OCI-LY1 (cell line): ENCODE data around the gene RNF11.

ENCODE experiments used
- H2AFZ ChIP-seq: fragments of 200-600 bp; sonication (generic), shearing (Covaris generic); 2 replicates; pipeline ENCODE4 v1.6.0; 2014; ENCODE audit warnings: antibody characterized with exemption, mild to moderate bottlenecking, low read length
- H3F3A ChIP-seq: fragments of 200-600 bp; sonication (generic), shearing (Covaris generic); 2 replicates; pipeline ENCODE4 v1.6.0; 2014; ENCODE audit warnings: mild to moderate bottlenecking, antibody characterized with exemption, low read length, moderate library complexity; ENCODE audit not compliant: insufficient read depth
- H3K27ac ChIP-seq: fragments of 200-600 bp; sonication (generic); 2 replicates; pipeline ENCODE4 v1.5.1; 2014; ENCODE audit warnings: low read length, mixed run types, mild to moderate bottlenecking, low read depth; ENCODE audit not compliant: poor library complexity, severe bottlenecking
- H3K27me3 ChIP-seq: fragments of 200-600 bp; sonication (generic); 2 replicates; pipeline ENCODE4 v1.6.0; 2014; ENCODE audit warnings: antibody characterized with exemption, mild to moderate bottlenecking, low read length, moderate library complexity; ENCODE audit not compliant: insufficient read depth
- H3K36me3 ChIP-seq: fragments of 200-600 bp; sonication (generic); 2 replicates; pipeline ENCODE4 v1.6.1; 2014; ENCODE audit warnings: mild to moderate bottlenecking, antibody characterized with exemption, low read length, moderate library complexity, mixed read lengths; ENCODE audit not compliant: insufficient read depth
- H3K4me1 ChIP-seq: fragments of 200-600 bp; sonication (generic); 2 replicates; pipeline ENCODE4 v1.5.1; 2014; ENCODE audit warnings: mild to moderate bottlenecking, low read length, moderate library complexity; ENCODE audit not compliant: insufficient read depth, severe bottlenecking
- H3K4me2 ChIP-seq: fragments of 200-600 bp; sonication (generic), shearing (Covaris generic); 2 replicates; pipeline ENCODE4 v1.6.1; 2014; ENCODE audit warnings: low read length
- H3K4me3 ChIP-seq: fragments of 200-600 bp; sonication (generic); 2 replicates; pipeline ENCODE4 v1.5.1; 2014; ENCODE audit warnings: low read length, low read depth, mild to moderate bottlenecking, mixed read lengths; ENCODE audit not compliant: poor library complexity, severe bottlenecking
- H3K79me2 ChIP-seq: fragments of 200-600 bp; shearing (Covaris generic); 2 replicates; pipeline ENCODE4 v1.6.1; 2016; ENCODE audit warnings: mixed run types, low read length, mixed read lengths; ENCODE audit not compliant: insufficient read depth
- H3K9ac ChIP-seq: fragments of 200-600 bp; sonication (generic), shearing (Covaris generic); 2 replicates; pipeline ENCODE4 v1.6.1; 2014; ENCODE audit warnings: mild to moderate bottlenecking, low read length, mixed read lengths
- H3K9me2 ChIP-seq: fragments of 200-600 bp; sonication (generic), shearing (Covaris generic); 2 replicates; pipeline ENCODE4 v1.6.1; 2014; ENCODE audit warnings: low read depth, mild to moderate bottlenecking, low read length, mixed read lengths
- H3K9me3 ChIP-seq: fragments of 200-600 bp; shearing (Covaris generic); 2 replicates; pipeline ENCODE4 v1.6.1; 2014; ENCODE audit warnings: low read length, mixed read lengths
- H4K20me1 ChIP-seq: fragments of 200-600 bp; sonication (generic), shearing (Covaris generic); 2 replicates; pipeline ENCODE4 v1.6.0; 2016; ENCODE audit warnings: mild to moderate bottlenecking, low read length; ENCODE audit not compliant: insufficient read depth
- CTCF ChIP-seq: fragments of 200-600 bp; sonication (generic), shearing (Covaris generic); IDR thresholded peaks from 2 replicates; pipeline ENCODE4 v1.5.1; 2017; ENCODE audit warnings: mild to moderate bottlenecking, antibody characterized with exemption, low read length, moderate library complexity, mixed read lengths
- EZH2 ChIP-seq: fragments of 200-600 bp; sonication (generic), shearing (Covaris generic); IDR thresholded peaks from 2 replicates; pipeline ENCODE4 v1.8.0; 2017; ENCODE audit warnings: borderline replicate concordance, mixed run types, mild to moderate bottlenecking, antibody characterized with exemption, low read length, moderate library complexity, mixed read lengths

RNF11 gene

GRCh38 chr1:51263147-51263877 is 27.2 kb downstream of the RNF11 start:
- Histone ChIP-seq H3K36me3 (no peaks in the 10 kb centered on the region), H3K9me2 (no peaks in the 10 kb centered on the region), H3K9me3 (no peaks in the 10 kb centered on the region), H3K27ac (no peak overlapping the region), H3K4me2 (no peak overlapping the region), H3K4me1 (no peaks in the 10 kb centered on the region), H3K27me3 (no peaks in the 10 kb centered on the region), H3K79me2 (no peaks in the 10 kb centered on the region), H2AFZ (no peak overlapping the region), H3K9ac (no peak overlapping the region), H3F3A (no peaks in the 10 kb centered on the region), H4K20me1 (no peaks in the 10 kb centered on the region), H3K4me3 (no peak overlapping the region)
- TF ChIP-seq CTCF (no peak), EZH2 (no peak)

- H3K79me2 ChIP-seq, result no peaks in the 10 kb centered on the region
- no peak overlapping the region for H3K4me2 ChIP-seq
- H3K36me3 ChIP-seq, result no peaks in the 10 kb centered on the region
- H2AFZ ChIP-seq, result no peak overlapping the region
- H4K20me1 ChIP-seq, result no peaks in the 10 kb centered on the region
- no peaks in the 10 kb centered on the region for H3K4me1 ChIP-seq
- TF ChIP-seq EZH2, result no peak
- TF ChIP-seq CTCF, result no peak
- no peaks in the 10 kb centered on the region for H3K27me3 ChIP-seq
- no peaks in the 10 kb centered on the region for H3K9me3 ChIP-seq
- H3F3A ChIP-seq, result no peaks in the 10 kb centered on the region
- H3K9ac ChIP-seq, result no peak overlapping the region
- no peak overlapping the region for H3K4me3 ChIP-seq
- H3K9me2 ChIP-seq, result no peaks in the 10 kb centered on the region
- H3K27ac ChIP-seq, result no peak overlapping the region
These were observed 28.4 kb downstream of the RNF11 start for GRCh38 chr1:51264451-51264850.

- Histone ChIP-seq H3K79me2 (no peaks in the 10 kb centered on the region), H3K27ac (no peak overlapping the region), H2AFZ (no peak overlapping the region), H3K4me3 (no peak overlapping the region), H4K20me1 (no peaks in the 10 kb centered on the region), H3K36me3 (no peaks in the 10 kb centered on the region), H3K4me2 (no peak overlapping the region), H3K27me3 (no peaks in the 10 kb centered on the region), H3F3A (no peaks in the 10 kb centered on the region), H3K9me2 (no peaks in the 10 kb centered on the region), H3K9me3 (no peaks in the 10 kb centered on the region), H3K4me1 (no peaks in the 10 kb centered on the region), H3K9ac (no peak overlapping the region)
- TF ChIP-seq CTCF (no peak), EZH2 (no peak)
These were observed 29.5 kb downstream of the RNF11 start for GRCh38 chr1:51265618-51266017.
